ENCODE measurements around the gene KLK7.

KLK7 gene

GRCh38 chr19:50983625-50984292, at the start of gene KLK7:
KLK7 (minus strand) TSS chr19:50983917; CDS start chr19:50982399, 1,518 bp downstream.
- no peak for DNase-seq (ENCODE audit: low read depth)

- DNase-seq (ENCODE audit: low read depth): no peak
These were observed 48.1 kb upstream of the KLK7 start for GRCh38 chr19:51031880-51032225.

- DNase-seq (ENCODE audit: low read depth): no peak
These were observed 47.6 kb upstream of the KLK7 start for GRCh38 chr19:51031220-51031879.

GRCh38 chr19:51030631-51031030, 46.9 kb upstream of the KLK7 start:
- DNase-seq (ENCODE audit: low read depth): no peak

- DNase-seq (ENCODE audit: low read depth): no peak
These were observed 46.0 kb upstream of the KLK7 start for GRCh38 chr19:51029718-51030117.

- no peak for DNase-seq (ENCODE audit: low read depth)
These were observed 44.2 kb upstream of the KLK7 start for GRCh38 chr19:51027873-51028272.

GRCh38 chr19:51027126-51027806, 43.5 kb upstream of the KLK7 start:
- no peak for DNase-seq (ENCODE audit: low read depth)

GRCh38 chr19:51026554-51026831, 42.8 kb upstream of the KLK7 start, which contains the start of gene KLK11:
KLK11 (minus strand) TSS chr19:51026616; CDS start chr19:51025631, 985 bp downstream.
- DNase-seq (ENCODE audit: low read depth): no peak

GRCh38 chr19:51025809-51026553, 42.3 kb upstream of the KLK7 start:
- no peak for DNase-seq (ENCODE audit: low read depth)

GRCh38 chr19:51025401-51025800, 41.7 kb upstream of the KLK7 start:
- no peak for DNase-seq (ENCODE audit: low read depth)

- DNase-seq (ENCODE audit: low read depth): no peak
These were observed 41.2 kb upstream of the KLK7 start for GRCh38 chr19:51024924-51025323.

- DNase-seq (ENCODE audit: low read depth): no peak
These were observed 40.2 kb upstream of the KLK7 start for GRCh38 chr19:51023946-51024345.

- DNase-seq (ENCODE audit: low read depth): no peak
These were observed 38.8 kb upstream of the KLK7 start for GRCh38 chr19:51022526-51022925.

- DNase-seq (ENCODE audit: low read depth): no peak
These were observed 37.4 kb upstream of the KLK7 start for GRCh38 chr19:51020988-51021651.

- DNase-seq (ENCODE audit: low read depth): no peak
These were observed 35.8 kb upstream of the KLK7 start, which contains the start of gene KLK10 for GRCh38 chr19:51019544-51019925. KLK10 (minus strand) TSS chr19:51019709; CDS start chr19:51019130, 579 bp downstream.

GRCh38 chr19:51018745-51019543, 35.2 kb upstream of the KLK7 start:
- no peak for DNase-seq (ENCODE audit: low read depth)

- DNase-seq (ENCODE audit: low read depth): peak; percentile 25
These were observed 33.3 kb upstream of the KLK7 start for GRCh38 chr19:51016798-51017683.

- no peak for DNase-seq (ENCODE audit: low read depth)
These were observed 32.1 kb upstream of the KLK7 start for GRCh38 chr19:51015691-51016267.

GRCh38 chr19:51014242-51014641, 30.5 kb upstream of the KLK7 start:
- no peak for DNase-seq (ENCODE audit: low read depth)

- DNase-seq (ENCODE audit: low read depth): no peak
These were observed 29.0 kb upstream of the KLK7 start for GRCh38 chr19:51012661-51013190.
